H9 (cell line): ENCODE measurements around the gene SETMAR. TPM values are rescaled to one million over a fixed set of nuclear protein-coding genes. Genes with fewer than 3 reads are reported as not detected.
A peak's percentile ranks its signal among the peaks of the same experiment; 100 is the strongest.

Source experiments
- DNase-seq: peaks from one replicate; pipeline ENCODE4 v3.0.0-alpha.2; 2017
- H2AFZ ChIP-seq: one replicate; pipeline ENCODE4 v1.6.1; 2013; ENCODE audit warnings: mild to moderate bottlenecking, low read length, control low read depth, moderate library complexity
- H2AK5ac ChIP-seq: 2 replicates; pipeline ENCODE4 v1.6.1; 2013; ENCODE audit warnings: low read length, control low read depth, mixed read lengths; ENCODE audit not compliant: insufficient read length
- H2BK120ac ChIP-seq: one replicate; pipeline ENCODE4 v1.6.1; 2013; ENCODE audit warnings: low read depth, mild to moderate bottlenecking, low read length, control low read depth, inconsistent platforms; ENCODE audit not compliant: poor library complexity, severe bottlenecking
- H2BK12ac ChIP-seq: 2 replicates; pipeline ENCODE4 v1.6.1; 2013; ENCODE audit warnings: low read length, control low read depth, mixed read lengths, low read depth; ENCODE audit not compliant: insufficient read length
- H2BK15ac ChIP-seq: 2 replicates; pipeline ENCODE4 v1.6.1; 2013; ENCODE audit warnings: low read depth, low read length, control low read depth
- H2BK20ac ChIP-seq: one replicate; pipeline ENCODE4 v1.6.1; 2013; ENCODE audit warnings: low read depth, mild to moderate bottlenecking, low read length, control low read depth, inconsistent platforms; ENCODE audit not compliant: poor library complexity, severe bottlenecking
- H2BK5ac ChIP-seq: 2 replicates; pipeline ENCODE4 v1.6.1; 2013; ENCODE audit warnings: low read length, control low read depth, mixed read lengths; ENCODE audit not compliant: insufficient read length
- H3K14ac ChIP-seq: 2 replicates; pipeline ENCODE4 v1.6.1; 2013; ENCODE audit warnings: low read length, control low read depth; ENCODE audit not compliant: insufficient read depth
- H3K18ac ChIP-seq: 2 replicates; pipeline ENCODE4 v1.6.1; 2013; ENCODE audit warnings: low read depth, mild to moderate bottlenecking, mixed read lengths, low read length, control low read depth; ENCODE audit not compliant: insufficient read length
- H3K23ac ChIP-seq: 2 replicates; pipeline ENCODE4 v1.6.1; 2013; ENCODE audit warnings: low read length, control low read depth, mixed read lengths, low read depth; ENCODE audit not compliant: insufficient read length
- H3K23me2 ChIP-seq: 2 replicates; pipeline ENCODE4 v1.6.1; 2013; ENCODE audit warnings: low read depth, mild to moderate bottlenecking, mixed read lengths, low read length, control low read depth; ENCODE audit not compliant: insufficient read length, poor library complexity, severe bottlenecking
- H3K27ac ChIP-seq: 2 replicates; pipeline ENCODE4 v1.5.1; 2013; ENCODE audit warnings: low read length, control low read depth, mixed read lengths, low read depth; ENCODE audit not compliant: insufficient read length
- H3K27me3 ChIP-seq: 2 replicates; pipeline ENCODE4 v1.6.1; 2013; ENCODE audit warnings: low read length, control low read depth, inconsistent platforms; ENCODE audit not compliant: insufficient read depth
- H3K4ac ChIP-seq: 2 replicates; pipeline ENCODE4 v1.6.1; 2013; ENCODE audit warnings: low read depth, mild to moderate bottlenecking, control low read depth, inconsistent platforms, low read length, moderate library complexity
- H3K4me1 ChIP-seq: 2 replicates; pipeline ENCODE4 v1.6.1; 2013; ENCODE audit warnings: low read length, control low read depth, inconsistent platforms; ENCODE audit not compliant: insufficient read depth
- H3K4me2 ChIP-seq: 2 replicates; pipeline ENCODE4 v1.6.1; 2013; ENCODE audit warnings: low read length, control low read depth, mixed read lengths; ENCODE audit not compliant: insufficient read length, insufficient read depth
- H3K56ac ChIP-seq: 2 replicates; pipeline ENCODE4 v1.6.1; 2013; ENCODE audit warnings: low read depth, mild to moderate bottlenecking, mixed read lengths, low read length, control low read depth; ENCODE audit not compliant: insufficient read length
- H3K79me1 ChIP-seq: 2 replicates; pipeline ENCODE4 v1.6.1; 2013; ENCODE audit warnings: low read depth, mild to moderate bottlenecking, moderate library complexity, low read length, control low read depth, inconsistent platforms; ENCODE audit not compliant: insufficient read depth, poor library complexity, severe bottlenecking
- H3K79me2 ChIP-seq: 2 replicates; pipeline ENCODE4 v1.6.1; 2013; ENCODE audit warnings: low read length, control low read depth, inconsistent platforms; ENCODE audit not compliant: insufficient read depth
- H3K9ac ChIP-seq: 2 replicates; pipeline ENCODE4 v1.6.1; 2013; ENCODE audit warnings: low read length, control low read depth, mixed read lengths; ENCODE audit not compliant: insufficient read length; ENCODE audit errors: extremely low read depth
- H3K9me3 ChIP-seq: one replicate; pipeline ENCODE4 v1.6.1; 2013; ENCODE audit warnings: low read depth, low read length, inconsistent platforms; ENCODE audit not compliant: control insufficient read depth
- H3T11ph ChIP-seq: one replicate; pipeline ENCODE4 v1.6.1; 2013; ENCODE audit warnings: mild to moderate bottlenecking, low read length, control low read depth, inconsistent platforms
- H4K20me1 ChIP-seq: one replicate; pipeline ENCODE4 v1.6.1; 2013; ENCODE audit not compliant: control insufficient read depth, insufficient read length, insufficient read depth
- H4K5ac ChIP-seq: 2 replicates; pipeline ENCODE4 v1.6.1; 2013; ENCODE audit warnings: low read depth, mild to moderate bottlenecking, mixed read lengths, low read length, control low read depth; ENCODE audit not compliant: insufficient read length
- H4K8ac ChIP-seq: replicated peaks from 2 replicates; pipeline ENCODE4 v1.6.1; 2013; ENCODE audit warnings: low read length, control low read depth, mixed read lengths, low read depth; ENCODE audit not compliant: insufficient read length
- H4K91ac ChIP-seq: 2 replicates; pipeline ENCODE4 v1.6.1; 2013; ENCODE audit warnings: low read depth, mild to moderate bottlenecking, moderate library complexity, mixed read lengths, low read length, control low read depth; ENCODE audit not compliant: insufficient read length
- H3K27ac Mint-ChIP-seq, 3 experiments: 2 replicates in 2 of 3; 3 replicates in 1 of 3; pipeline ENCODE4 v1.8.0; 2020 to 2021; ENCODE audit warnings: mixed read lengths in 3 of 3, mild to moderate bottlenecking in 1 of 3, moderate library complexity in 1 of 3
- H3K27me3 Mint-ChIP-seq: 2 replicates; pipeline ENCODE4 v1.8.0; 2021; ENCODE audit warnings: low read depth, mild to moderate bottlenecking, moderate library complexity, mixed read lengths
- H3K36me3 Mint-ChIP-seq, 3 experiments: 2 replicates in 2 of 3; 3 replicates in 1 of 3; pipeline ENCODE4 v1.8.0; 2020 to 2021; ENCODE audit warnings: low read depth in 3 of 3, mixed read lengths in 3 of 3; ENCODE audit not compliant: insufficient read depth in 1 of 3
- H3K4me1 Mint-ChIP-seq, 2 experiments: 2 replicates each; pipeline ENCODE4 v1.8.0; 2020; ENCODE audit warnings: mixed read lengths in 2 of 2
- H3K4me3 Mint-ChIP-seq, 2 experiments: 2 replicates in 1 of 2; 3 replicates in 1 of 2; pipeline ENCODE4 v1.8.0; 2020 to 2021; ENCODE audit warnings: mild to moderate bottlenecking in 2 of 2, mixed read lengths in 2 of 2, moderate library complexity in 1 of 2
- H3K9me3 Mint-ChIP-seq, 2 experiments: 2 replicates in 1 of 2; 3 replicates in 1 of 2; pipeline ENCODE4 v1.8.0; 2020; ENCODE audit warnings: mild to moderate bottlenecking in 2 of 2, mixed read lengths in 2 of 2, moderate library complexity in 1 of 2
- CTCF ChIP-seq: fragments of 200-600 bp; sonication (generic); conservative IDR thresholded peaks from 3 replicates; pipeline ENCODE4 v1.8.0; 2021; ENCODE audit warnings: antibody characterized with exemption, mild to moderate bottlenecking
- WGBS: extraction: QIAGEN DNeasy Blood & Tissue Kit; methylation state at CpG from one replicate; pipeline ENCODE4 v1.1.7; 2013; ENCODE audit warnings: missing lambda C conversion rate, low lambda C conversion rate, mixed read lengths; ENCODE audit not compliant: insufficient read length; ENCODE audit errors: extremely low coverage; 5-methylcytosine and 5-hydroxymethylcytosine counted together
- total RNA-seq: library from RNA; stranded (reverse); gene quantifications from 2 replicates; pipeline ENCODE4 v1.2.1, GENCODE V29; 2021

The SETMAR gene
- total RNA-seq, 1 experiment from 2014 or later: 29.1 TPM

- Histone ChIP-seq H4K5ac (no peak overlapping the region), H3K4me1 (no peaks in the 10 kb centered on the region; the same call in 1 of the 2 replicates), H3K9me3 (peaks cover 4% of the 10 kb centered on the region), H3K27ac (no peak overlapping the region), H2BK15ac (no peak overlapping the region), H3K79me1 (no peaks in the 10 kb centered on the region), H2AK5ac (no peak overlapping the region), H3T11ph (no peak overlapping the region), H2BK20ac (no peak overlapping the region), H3K4ac (no peak overlapping the region), H3K14ac (no peak overlapping the region), H3K79me2 (no peaks in the 10 kb centered on the region), H3K23ac (no peak overlapping the region), H3K4me2 (no peak overlapping the region), H4K91ac (no peak overlapping the region), H2BK5ac (no peak overlapping the region), H3K56ac (no peak overlapping the region), H4K8ac (no peak overlapping the region), H3K18ac (no peak overlapping the region), H3K9ac (no peak overlapping the region), H2BK12ac (no peak overlapping the region), H2BK120ac (no peak overlapping the region), H3K27me3 (no peaks in the 10 kb centered on the region), H4K20me1 (no peaks in the 10 kb centered on the region), H3K23me2 (no peaks in the 10 kb centered on the region), H2AFZ (no peak overlapping the region)
- Mint-ChIP-seq H3K9me3 (peaks cover 24% of the 10 kb centered on the region in 2 experiments), H3K4me3 (no peak overlapping the region), H3K27ac (peak overlapping the region in 1 of 3 experiments; percentile 72; a peak in 1 of 7 replicates), H3K4me1 (peaks cover 38 to 45% of the 10 kb centered on the region in 2 experiments), H3K27me3 (no peaks in the 10 kb centered on the region), H3K36me3 (peaks cover 18 to 24% (median 22%) of the 10 kb centered on the region in 3 experiments)
- whole genome bisulfite sequencing: no CpG with 5 or more reads among the region's 3 CpGs
- no peak for DNase-seq
- TF ChIP-seq CTCF: no peak
Measured at GRCh38 chr3:4332991-4333390, 29.8 kb downstream of the SETMAR start.
